ENCODE results near the gene ZC3H12A. TPM values are rescaled to one million over a fixed set of nuclear protein-coding genes. Genes with fewer than 3 reads are reported as not detected.
A peak's percentile ranks its signal among the peaks of the same experiment; 100 is the strongest.

The ZC3H12A gene
- total and polyA plus RNA-seq, 2 of the 8 experiments (the other 6 are each of a cell fraction or from before 2014, with no cell fraction given), result 7.4 to 10.0 TPM

- H3K14ac ChIP-seq (ENCODE audit: insufficient read length), result no peak overlapping the region
- peak overlapping the region; percentile 56 for H4K91ac ChIP-seq (replicated peaks; ENCODE audit: insufficient read length, low read length)
- H2BK120ac ChIP-seq (replicated peaks; ENCODE audit: low read depth, low read length), result peak overlapping the region; percentile 79
- H3K36me3 ChIP-seq (ENCODE audit: control insufficient read depth in 2 of 4, insufficient read depth in 4 of 4, low read length in 3 of 4), result peaks cover 0 to 16% (median 4%) of the 10 kb centered on the region in 4 experiments; a peak in 4 of 8 replicates
- H4K5ac ChIP-seq (ENCODE audit: insufficient read length, low read depth, low read length), result no peak overlapping the region
- peak overlapping the region; percentile 80 to 89 for H3K4me2 ChIP-seq (ENCODE audit: insufficient read depth in 1 of 2, low read depth in 2 of 2, low read length in 2 of 2)
- H3K23ac ChIP-seq (ENCODE audit: insufficient read length), result no peak overlapping the region
- peaks cover 3 to 15% of the 10 kb centered on the region in 2 experiments; a peak in 2 of 4 replicates for H3K79me2 ChIP-seq (ENCODE audit: control insufficient read depth in 1 of 2, insufficient read depth in 2 of 2, low read length in 2 of 2)
- peaks cover 2 to 13% (median 6%) of the 10 kb centered on the region in 4 experiments; a peak in 4 of 7 replicates for H3K4me1 ChIP-seq (replicated peaks in 1 of 4; ENCODE audit: control insufficient read depth in 3 of 4, insufficient read depth in 4 of 4, low read length in 3 of 4)
- POLR2A ChIA-PET (ENCODE audit: partially characterized antibody), result interaction anchor here (0.6 to 2.3 kb wide), 16 partner anchors 9 to 175 kb away, joined by 3 to 15 read pairs (median 3); partner anchors contain the start of gene ZC3H12A
- no peaks in the 10 kb centered on the region; a peak in 1 of 4 replicates for H3K9me3 ChIP-seq (ENCODE audit: insufficient read depth in 2 of 2, low read depth in 1 of 2, low read length in 1 of 2)
- H2BK5ac ChIP-seq (ENCODE audit: low read depth, low read length), result peak overlapping the region; percentile 97; the same call in 1 of the 2 replicates
- peak overlapping the region; percentile 58 for H3K4ac ChIP-seq (replicated peaks; ENCODE audit: insufficient read length, low read depth, low read length)
- H3K18ac ChIP-seq (ENCODE audit: extremely low read depth, low read length), result peak overlapping the region; percentile 98
- 0 out of 2 replicates have a peak overlapping the region, but pooled peaks have one; percentile 92 for H2BK15ac ChIP-seq (ENCODE audit: low read length)
- 74% methylated on average over 18 of the region's 18 CpGs; no CpG with 5 or more reads in 1 of the 2 experiments for WGBS, 2 experiments (ENCODE audit: extremely low coverage in 1 of 2, insufficient coverage in 1 of 2, insufficient read length in 1 of 2, insufficient replicate concordance in 2 of 2, low coverage in 1 of 2, low lambda C conversion rate in 2 of 2, missing lambda C conversion rate in 1 of 2)
- peaks cover 4% of the 10 kb centered on the region for H3K79me1 ChIP-seq (ENCODE audit: low read depth, low read length)
- H4K20me1 ChIP-seq (replicated peaks in 1 of 2; ENCODE audit: control insufficient read depth in 1 of 2, insufficient read depth in 2 of 2, low read length in 2 of 2), result peaks cover 3 to 7% of the 10 kb centered on the region in 2 experiments
- peak overlapping the region in 3 of 4 experiments; percentile 6 to 78 (median 77); a peak in 4 of 7 replicates for H3K9ac ChIP-seq (replicated peaks in 1 of 4; ENCODE audit: extremely low read depth in 1 of 4, low read depth in 3 of 4, low read length in 3 of 4)
- peak overlapping the region; percentile 93 for H2AFZ ChIP-seq (ENCODE audit: low read length)
- H2BK12ac ChIP-seq (ENCODE audit: low read depth, low read length), result peak overlapping the region; percentile 44
- H3K4me3 ChIP-seq (ENCODE audit: extremely low read depth in 1 of 4, insufficient read depth in 2 of 4, low read depth in 3 of 4, low read length in 4 of 4), result peak overlapping the region; percentile 69 to 97 (median 78)
- FAIRE-seq (no peak), DNase-seq (ENCODE audit: low read depth in 1 of 2, low spot score in 2 of 2) (no peak)
- H4K8ac ChIP-seq (ENCODE audit: extremely low read depth, insufficient read depth, low read length), result peak overlapping the region; percentile 87; the same call in 1 of the 2 replicates
- peak overlapping the region; percentile 43; the same call in 1 of the 2 replicates for H2BK20ac ChIP-seq (ENCODE audit: low read length)
- peak; percentile 9 for TF ChIP-seq SAP30 (IDR thresholded peaks at IDR 0.05; ENCODE audit: insufficient read depth, insufficient replicate concordance, low read length)
- TF ChIP-seq KDM1A (IDR thresholded peaks at IDR 0.05; ENCODE audit: borderline replicate concordance, low read length), result no peak
- no peak for TF ChIP-seq SIN3A (conservative IDR thresholded peaks at IDR 0.05 in 1 of 2, IDR thresholded peaks at IDR 0.05 in 1 of 2; ENCODE audit: low read depth in 1 of 2, low read length in 2 of 2)
- TF ChIP-seq ATF3 (IDR thresholded peaks at IDR 0.05; ENCODE audit: insufficient read depth, low read depth, low read length), result no peak
- H2AK5ac ChIP-seq (ENCODE audit: low read depth, low read length), result no peak overlapping the region
- H3K23me2 ChIP-seq (ENCODE audit: low read depth, low read length), result peaks cover 13% of the 10 kb centered on the region
- H3K27ac ChIP-seq (ENCODE audit: low read depth, low read length), result peak overlapping the region; percentile 79; the same call in 1 of the 2 replicates
- H3K27me3 ChIP-seq (replicated peaks in 1 of 4; ENCODE audit: control insufficient read depth in 3 of 4, extremely low read depth in 1 of 4, insufficient read depth in 3 of 4, low read length in 3 of 4), result no peaks in the 10 kb centered on the region
- CTCF ChIA-PET (ENCODE audit: partially characterized antibody), result interaction anchor here (0.6 to 3.6 kb wide), 17 partner anchors 10 to 135 kb away, joined by 3 to 18 read pairs (median 4); partner anchors contain the start of gene DNALI1
- no peak overlapping the region for H3K56ac ChIP-seq (replicated peaks; ENCODE audit: insufficient read length, low read depth, low read length)
Measured at GRCh38 chr1:37515185-37516034, 41.0 kb downstream of the ZC3H12A start.

Measured in H1 (cell line).